Large intestine (tissue), 3 donors: ENCODE measurements around the gene HIRIP3. TPM values are rescaled to one million over a fixed set of nuclear protein-coding genes. Genes with fewer than 3 reads are reported as not detected.
"Not testable (repeated sequence)": the region's sequence is repeated elsewhere in the genome, so short reads cannot be mapped to it uniquely, and the experiment has no call there.

Source experiments
- DNase-seq, 2 donors: peaks; one replicate each; pipeline versions ENCODE4 v3.0.0 to v3.0.0-alpha.2; 2013
- H3K27ac ChIP-seq: one replicate; pipeline ENCODE4 v1.5.1; 2013; ENCODE audit warnings: low read length
- H3K27me3 ChIP-seq: 2 replicates; pipeline ENCODE4 v1.6.1; 2013; ENCODE audit warnings: low read length; ENCODE audit not compliant: control insufficient read depth, insufficient read depth
- H3K36me3 ChIP-seq: 2 replicates; pipeline ENCODE4 v1.6.1; 2013; ENCODE audit warnings: low read length; ENCODE audit not compliant: control insufficient read depth, insufficient read depth
- H3K4me1 ChIP-seq: one replicate; pipeline ENCODE4 v1.6.1; 2013; ENCODE audit warnings: low read length; ENCODE audit not compliant: control insufficient read depth, insufficient read depth
- H3K4me3 ChIP-seq: one replicate; pipeline ENCODE4 v1.5.1; 2013; ENCODE audit warnings: low read length
- H3K9me3 ChIP-seq: one replicate; pipeline ENCODE4 v1.6.1; 2013; ENCODE audit warnings: mild to moderate bottlenecking, low read depth, low read length, moderate library complexity; ENCODE audit not compliant: control insufficient read depth
- WGBS: methylation state at CpG from one replicate; pipeline ENCODE4 v1.1.5; 2013; ENCODE audit warnings: low lambda C conversion rate; ENCODE audit not compliant: insufficient coverage; 5-methylcytosine and 5-hydroxymethylcytosine counted together
- polyA plus RNA-seq: library from polyadenylated mRNA; unstranded; fragments of 120-200 nt; gene quantifications from one replicate; pipeline ENCODE4 v1.2.1, GENCODE V29; 2013

The HIRIP3 gene
- polyA plus RNA-seq, 1 donor = 12.0 TPM

GRCh38 chr16:30017277-30017656 lies 21.9 kb upstream of the HIRIP3 start:
- Histone ChIP-seq H3K4me1 (peaks cover 6% of the 10 kb centered on the region), H3K27ac (no peak overlapping the region), H3K27me3 (peaks cover 5% of the 10 kb centered on the region), H3K4me3 (no peak overlapping the region), H3K36me3 (no peaks in the 10 kb centered on the region), H3K9me3 (no peaks in the 10 kb centered on the region)
- no peak for DNase-seq
- no CpG with 5 or more reads among the region's 2 CpGs for WGBS

GRCh38 chr16:30016555-30017276 lies 21.3 kb upstream of the HIRIP3 start:
- no peak overlapping the region for H3K4me3 ChIP-seq
- no CpG with 5 or more reads among the region's 8 CpGs for WGBS
- no peaks in the 10 kb centered on the region for H3K36me3 ChIP-seq
- H3K4me1 ChIP-seq = peaks cover 6% of the 10 kb centered on the region
- H3K27ac ChIP-seq = no peak overlapping the region
- no peak for DNase-seq
- no peaks in the 10 kb centered on the region for H3K9me3 ChIP-seq
- peaks cover 11% of the 10 kb centered on the region for H3K27me3 ChIP-seq

GRCh38 chr16:30015450-30015849 lies 20.0 kb upstream of the HIRIP3 start:
- not testable (repeated sequence) for H3K27ac ChIP-seq, H3K9me3 ChIP-seq, H3K4me3 ChIP-seq, H3K4me1 ChIP-seq, H3K36me3 ChIP-seq, DNase-seq
- H3K27me3 ChIP-seq = peaks cover 19% of the 10 kb centered on the region
- no CpG with 5 or more reads among the region's 7 CpGs for WGBS

DNA sequence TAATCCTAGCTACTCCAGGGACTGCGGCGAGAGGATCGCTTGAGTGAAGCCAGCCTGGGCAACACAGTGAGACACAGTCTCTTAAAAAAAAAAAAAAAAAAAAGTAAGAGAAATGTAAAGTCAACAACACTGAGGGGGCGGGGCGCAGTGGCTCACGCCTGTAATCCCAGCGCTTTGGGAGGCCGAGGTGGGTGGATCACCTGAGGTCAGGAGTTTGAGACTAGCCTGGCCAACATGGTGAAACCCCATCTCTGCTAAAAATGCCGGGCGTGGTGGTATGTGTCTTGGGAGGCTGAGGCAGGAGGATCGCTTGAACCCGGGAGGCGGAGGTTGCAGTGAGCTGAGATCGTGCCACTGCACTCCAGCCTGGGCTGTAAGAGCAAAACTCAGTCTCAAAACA lies 17.2 kb upstream of the HIRIP3 start:
- H3K36me3 ChIP-seq, H3K4me3 ChIP-seq, H3K9me3 ChIP-seq, DNase-seq, H3K27ac ChIP-seq: not testable (repeated sequence)
- H3K4me1 ChIP-seq = peaks cover 12% of the 10 kb centered on the region
- WGBS = no CpG with 5 or more reads among the region's 14 CpGs
- H3K27me3 ChIP-seq = peaks cover 31% of the 10 kb centered on the region

DNA sequence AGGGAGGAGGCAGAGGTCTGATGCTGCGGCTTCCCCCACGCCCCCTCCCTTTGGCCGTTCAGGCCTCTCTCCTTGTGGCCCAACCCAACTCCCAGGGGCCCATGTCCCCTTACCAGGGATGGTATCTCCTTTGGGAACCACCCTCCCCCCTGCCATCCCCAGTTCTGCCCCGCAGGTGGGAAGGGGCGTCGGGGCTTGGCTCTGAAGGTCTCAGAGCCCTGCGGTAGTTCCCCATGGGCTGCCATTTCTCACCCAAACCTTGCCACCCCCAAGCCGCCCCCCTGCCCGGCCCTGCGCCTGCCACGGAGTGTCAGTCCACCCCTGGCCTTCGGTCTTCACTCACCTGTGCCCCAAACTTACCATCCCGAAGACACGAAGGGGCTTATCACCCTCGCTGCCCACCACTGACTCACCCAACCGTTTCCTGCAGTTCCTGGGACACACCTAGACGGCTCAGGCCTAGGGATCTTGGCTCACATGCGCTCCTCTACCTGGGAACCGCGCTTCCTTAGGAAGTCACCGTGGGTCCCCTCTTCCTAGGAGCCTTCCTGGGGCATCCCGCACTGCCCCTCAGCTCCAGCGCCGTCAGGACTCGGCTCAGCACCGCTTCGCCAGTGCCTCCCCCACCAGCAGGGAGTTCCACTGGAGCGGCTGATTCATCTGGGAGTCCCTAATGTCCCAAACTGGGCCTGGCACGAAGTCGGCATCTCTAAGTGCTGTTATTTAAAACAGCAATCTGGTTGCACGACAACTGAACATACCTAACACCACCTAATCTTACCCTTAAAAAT lies 16.5 kb upstream of the HIRIP3 start:
- peaks cover 12% of the 10 kb centered on the region for H3K4me1 ChIP-seq
- peaks cover 31% of the 10 kb centered on the region for H3K27me3 ChIP-seq
- no peaks in the 10 kb centered on the region for H3K9me3 ChIP-seq
- 30% methylated on average over 2 of the region's 31 CpGs for WGBS
- H3K27ac ChIP-seq = no peak overlapping the region
- H3K36me3 ChIP-seq = no peaks in the 10 kb centered on the region
- DNase-seq = no peak
- no peak overlapping the region for H3K4me3 ChIP-seq

GRCh38 chr16:30010844-30011713 lies 15.7 kb upstream of the HIRIP3 start, which contains the start of gene DOC2A:
Gene DOC2A, minus strand, starts transcription at chr16:30011027. Its CDS starts 805 bp downstream, at chr16:30010222.
- Histone ChIP-seq H3K27me3 (peaks cover 31% of the 10 kb centered on the region), H3K4me1 (peaks cover 12% of the 10 kb centered on the region), H3K36me3 (peaks cover 3% of the 10 kb centered on the region), H3K27ac (no peak within 1 kb of the TSS), H3K9me3 (no peaks in the 10 kb centered on the region), H3K4me3 (peak within 1 kb of the TSS; percentile 16)
- no peak for DNase-seq
- WGBS = no CpG with 5 or more reads among the region's 99 CpGs

DNA sequence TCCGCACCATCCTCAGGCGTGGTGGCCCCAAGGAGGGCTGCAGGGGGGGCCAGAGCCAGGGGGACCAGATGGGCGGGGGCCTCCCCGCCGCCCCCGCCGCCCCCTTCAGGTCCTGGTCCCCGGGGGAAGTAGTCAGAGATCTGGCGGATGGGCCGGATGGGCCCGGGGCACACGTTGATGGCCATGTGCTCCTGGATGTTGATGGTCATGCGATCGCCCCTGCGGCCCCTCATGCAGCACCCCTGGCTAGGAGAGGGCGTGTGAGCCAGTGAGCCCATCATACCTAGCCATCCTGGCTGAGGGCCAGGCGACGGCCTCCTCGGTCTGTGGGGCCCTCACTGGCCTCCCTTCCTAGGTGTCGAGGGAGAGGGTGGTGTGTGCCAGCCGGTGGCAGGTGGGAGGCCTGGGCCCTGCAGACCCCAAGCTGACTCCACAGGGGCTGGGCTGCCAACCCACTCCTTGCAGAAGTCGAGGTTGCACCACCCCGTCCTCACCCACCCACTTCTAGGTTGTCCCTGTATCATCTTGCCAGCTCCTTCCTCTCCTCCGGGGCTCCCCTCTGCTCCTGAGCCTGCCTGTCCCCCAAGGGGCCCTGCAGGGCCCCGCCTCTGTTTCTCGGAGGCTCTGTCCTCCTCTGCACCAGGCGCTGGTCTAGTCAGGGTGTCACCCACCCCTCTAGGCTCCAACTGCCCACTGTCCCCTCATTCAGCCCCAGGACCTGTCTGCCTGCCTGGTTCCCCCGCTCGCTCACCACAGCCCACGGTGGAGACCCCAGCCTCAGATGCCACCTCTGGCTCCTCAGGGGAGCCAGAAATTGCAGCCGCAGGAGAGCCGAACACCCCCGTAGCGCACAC lies 14.8 kb upstream of the HIRIP3 start:
- Histone ChIP-seq H3K4me3 (no peak overlapping the region), H3K27ac (no peak overlapping the region), H3K4me1 (peaks cover 12% of the 10 kb centered on the region), H3K9me3 (no peaks in the 10 kb centered on the region), H3K27me3 (peaks cover 31% of the 10 kb centered on the region), H3K36me3 (peaks cover 7% of the 10 kb centered on the region)
- WGBS = no CpG with 5 or more reads among the region's 34 CpGs
- no peak for DNase-seq

DNA sequence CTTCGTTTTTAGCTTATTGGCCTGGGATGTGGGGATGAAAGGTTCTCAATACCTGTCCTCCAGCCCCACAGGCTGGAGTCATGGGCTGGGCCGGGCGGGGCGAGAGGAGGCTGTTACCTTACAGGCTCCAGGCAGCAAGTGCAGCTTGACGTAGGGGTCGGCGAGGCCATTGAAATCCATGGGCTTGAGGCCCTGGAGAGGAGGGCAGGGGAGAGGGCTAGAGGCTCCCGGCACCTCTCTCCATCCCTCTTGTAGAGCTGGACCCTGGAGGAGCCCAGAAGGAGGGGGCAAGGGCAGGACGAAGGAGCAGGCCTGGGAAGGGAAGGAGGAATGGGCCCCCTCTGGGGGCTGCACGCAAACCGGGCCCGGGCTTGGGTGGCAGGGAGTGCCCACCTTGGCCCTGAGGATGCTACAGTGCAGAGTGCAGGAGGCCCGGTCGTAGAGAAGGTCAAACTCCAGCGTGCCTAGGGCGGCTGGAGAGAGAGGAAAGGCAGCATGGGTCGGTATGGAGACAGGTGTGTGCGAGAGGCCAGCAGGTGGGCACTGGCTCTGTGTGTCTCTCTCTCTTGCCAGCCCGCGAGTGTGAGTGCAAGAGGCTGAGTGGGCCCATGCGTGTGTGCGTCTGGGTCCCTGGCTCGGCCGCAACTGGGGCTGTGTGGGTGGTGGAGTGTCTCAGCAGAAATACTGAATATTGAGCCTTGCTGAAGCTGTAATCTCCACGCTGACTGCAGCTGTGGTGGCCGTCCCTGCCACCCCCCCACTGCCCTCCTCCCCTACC lies 13.9 kb upstream of the HIRIP3 start:
- DNase-seq = no peak
- Histone ChIP-seq H3K27ac (no peak overlapping the region), H3K4me1 (peaks cover 12% of the 10 kb centered on the region), H3K4me3 (no peak overlapping the region), H3K36me3 (peaks cover 7% of the 10 kb centered on the region), H3K27me3 (peaks cover 31% of the 10 kb centered on the region), H3K9me3 (no peaks in the 10 kb centered on the region)
- WGBS = no CpG with 5 or more reads among the region's 26 CpGs

DNA sequence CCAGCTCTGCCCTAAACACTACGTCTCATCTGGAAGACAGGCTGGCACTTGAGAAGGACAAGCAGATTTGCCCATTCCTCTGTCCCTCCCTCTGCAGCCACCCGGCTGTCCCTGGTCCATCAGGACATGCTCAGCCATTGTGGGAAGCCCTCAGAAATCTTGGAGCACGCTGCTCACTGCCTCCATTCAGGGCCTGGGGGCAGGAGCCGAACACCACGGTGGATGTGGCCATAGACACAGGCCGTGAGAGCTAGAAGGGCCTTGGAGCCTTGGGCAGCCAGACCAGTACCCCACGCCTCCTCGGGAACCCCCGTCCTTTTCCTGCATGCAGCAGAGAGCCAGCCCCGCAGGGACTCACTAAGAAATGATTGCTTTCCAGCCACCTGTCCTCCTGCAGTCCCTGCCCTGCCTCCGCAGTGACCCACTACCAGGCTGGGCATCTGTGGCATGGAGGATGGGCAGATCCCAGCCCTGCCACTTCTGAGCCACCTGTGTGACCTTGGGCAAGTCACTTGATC lies 12.0 kb upstream of the HIRIP3 start:
- no peaks in the 10 kb centered on the region for H3K9me3 ChIP-seq
- peaks cover 27% of the 10 kb centered on the region for H3K27me3 ChIP-seq
- H3K4me3 ChIP-seq = no peak overlapping the region
- no CpG with 5 or more reads among the region's 11 CpGs for WGBS
- peaks cover 12% of the 10 kb centered on the region for H3K36me3 ChIP-seq
- peaks cover 12% of the 10 kb centered on the region for H3K4me1 ChIP-seq
- H3K27ac ChIP-seq = no peak overlapping the region
- DNase-seq = no peak
